HG03103 (cell line): ENCODE results near the gene CACNG7.

Experiments used
- ATAC-seq: cut with Tn5 transposase; IDR thresholded peaks from one replicate; pipeline ENCODE4 v1.9.1; 2021; ENCODE audit warnings: low read depth; ENCODE audit not compliant: unreplicated experiment

The CACNG7 gene

GRCh38 chr19:53877361-53877766, 31.7 kb upstream of the CACNG7 start:
- ATAC-seq = no peak

GRCh38 chr19:53878776-53879139, 30.3 kb upstream of the CACNG7 start:
- no peak for ATAC-seq

- peak; percentile 73 for ATAC-seq
Measured at GRCh38 chr19:53879140-53880081, 29.7 kb upstream of the CACNG7 start.

- ATAC-seq = no peak
Measured at GRCh38 chr19:53880711-53881481, 28.2 kb upstream of the CACNG7 start.

- ATAC-seq = no peak
Measured at GRCh38 chr19:53881482-53882390, 27.3 kb upstream of the CACNG7 start, which contains the start of gene PRKCG. Gene PRKCG (plus strand): TSS chr19:53882197. CDS start chr19:53882495, 298 bp downstream.

GRCh38 chr19:53882391-53883050, 26.6 kb upstream of the CACNG7 start:
- ATAC-seq = no peak

- ATAC-seq = no peak
Measured at GRCh38 chr19:53883231-53883661, 25.8 kb upstream of the CACNG7 start.

- no peak for ATAC-seq
Measured at GRCh38 chr19:53883741-53884140, 25.3 kb upstream of the CACNG7 start.

- no peak for ATAC-seq
Measured at GRCh38 chr19:53884256-53884655, 24.8 kb upstream of the CACNG7 start.

- ATAC-seq = no peak
Measured at GRCh38 chr19:53885036-53885435, 24.0 kb upstream of the CACNG7 start.

GRCh38 chr19:53892301-53892980, 16.6 kb upstream of the CACNG7 start:
- ATAC-seq = no peak

GRCh38 chr19:53892981-53893325, 16.1 kb upstream of the CACNG7 start:
- no peak for ATAC-seq

GRCh38 chr19:53894707-53895106, 14.4 kb upstream of the CACNG7 start:
- ATAC-seq = no peak

- ATAC-seq = no peak
Measured at GRCh38 chr19:53896682-53897081, 12.4 kb upstream of the CACNG7 start.

- ATAC-seq = no peak
Measured at GRCh38 chr19:53897459-53897858, 11.6 kb upstream of the CACNG7 start.

GRCh38 chr19:53898166-53898565, 10.9 kb upstream of the CACNG7 start:
- ATAC-seq = no peak

GRCh38 chr19:53898636-53899341, 10.3 kb upstream of the CACNG7 start:
- no peak for ATAC-seq

GRCh38 chr19:53900191-53900860, 8.8 kb upstream of the CACNG7 start:
- ATAC-seq = no peak
